Peyer's patch (tissue), 4 donors: ENCODE measurements around the gene KLHL29. TPM values are rescaled to one million over a fixed set of nuclear protein-coding genes. Genes with fewer than 3 reads are reported as not detected.

ENCODE experiments used
- DNase-seq, 3 donors: peaks; one replicate each; pipeline ENCODE4 v3.0.0-alpha.2; 2017 to 2019
- H3K27ac ChIP-seq, 4 donors: fragments of 200-600 bp; sonication (generic); one replicate each; pipeline ENCODE4 v1.5.1; 2016 to 2019
- H3K27me3 ChIP-seq, 2 donors: fragments of 200-600 bp; sonication (generic); one replicate each; pipeline ENCODE4 v1.5.1; 2019
- H3K36me3 ChIP-seq, 3 donors: fragments of 200-600 bp; sonication (generic); one replicate each; pipeline ENCODE4 v1.5.1; 2016 to 2019
- H3K4me1 ChIP-seq, 4 donors: fragments of 200-600 bp; sonication (generic); one replicate each; pipeline ENCODE4 v1.5.1; 2016 to 2019
- H3K4me3 ChIP-seq, 4 donors: fragments of 200-600 bp; sonication (generic); 1 replicate in 3 of 4; 2 replicates in 1 of 4; pipeline ENCODE4 v1.5.1; 2016 to 2019; ENCODE audit warnings: mild to moderate bottlenecking in 1 of 4
- H3K9me3 ChIP-seq, 4 donors: fragments of 200-600 bp; sonication (generic); one replicate each; pipeline ENCODE4 v1.5.1; 2016 to 2019; ENCODE audit warnings: mild to moderate bottlenecking in 1 of 4
- POLR2A ChIP-seq, 2 donors: fragments of 450-650 bp; IDR thresholded peaks; one replicate each; pipeline ENCODE4 v1.5.1; 2017; ENCODE audit warnings: antibody characterized with exemption in 2 of 2, mild to moderate bottlenecking in 2 of 2, moderate library complexity in 2 of 2
- total RNA-seq, 4 donors: library from RNA; depleted of rRNA; stranded (reverse); fragments of >200 nt; gene quantifications; one replicate each; pipeline ENCODE4 v1.1.0, GENCODE V29; 2016
- TF ChIP-seq, protein P1 (sequence below), 6 experiments: fragments of 450-650 bp in 4 of 6; fragments of 200-600 bp in 2 of 6; sonication (generic) in 1 of 6; IDR thresholded peaks; one replicate each; pipeline ENCODE4 v1.5.1; 2017 to 2019; ENCODE audit warnings: antibody characterized with exemption in 6 of 6, mild to moderate bottlenecking in 3 of 6, moderate library complexity in 1 of 6

The KLHL29 gene
- total RNA-seq, 4 donors from 2014 or later: 1.1 to 18.2 (median 5.0) TPM

DNA sequence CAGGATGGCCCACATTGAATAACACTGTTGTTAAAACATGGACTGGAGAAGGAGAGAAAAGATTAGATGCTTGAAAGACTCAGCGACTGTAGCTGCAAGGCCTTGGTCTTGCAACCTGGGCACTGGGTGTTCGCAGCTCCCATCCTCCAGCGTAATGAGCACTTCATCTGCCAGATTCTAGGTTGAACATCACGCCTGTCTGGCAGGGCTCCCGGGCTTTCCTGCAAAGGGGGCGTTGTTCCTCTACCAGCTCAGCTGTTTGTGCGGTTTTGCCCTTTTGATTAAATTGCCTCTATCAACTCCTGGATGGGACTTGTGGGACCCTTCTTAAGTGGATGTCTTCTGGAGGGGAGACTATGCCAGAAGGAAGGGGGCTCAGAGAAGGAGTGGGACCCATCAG is 215.4 kb downstream of the KLHL29 start:
- no peaks in the 10 kb centered on the region for H3K9me3 ChIP-seq
- TF ChIP-seq, protein P1, sequence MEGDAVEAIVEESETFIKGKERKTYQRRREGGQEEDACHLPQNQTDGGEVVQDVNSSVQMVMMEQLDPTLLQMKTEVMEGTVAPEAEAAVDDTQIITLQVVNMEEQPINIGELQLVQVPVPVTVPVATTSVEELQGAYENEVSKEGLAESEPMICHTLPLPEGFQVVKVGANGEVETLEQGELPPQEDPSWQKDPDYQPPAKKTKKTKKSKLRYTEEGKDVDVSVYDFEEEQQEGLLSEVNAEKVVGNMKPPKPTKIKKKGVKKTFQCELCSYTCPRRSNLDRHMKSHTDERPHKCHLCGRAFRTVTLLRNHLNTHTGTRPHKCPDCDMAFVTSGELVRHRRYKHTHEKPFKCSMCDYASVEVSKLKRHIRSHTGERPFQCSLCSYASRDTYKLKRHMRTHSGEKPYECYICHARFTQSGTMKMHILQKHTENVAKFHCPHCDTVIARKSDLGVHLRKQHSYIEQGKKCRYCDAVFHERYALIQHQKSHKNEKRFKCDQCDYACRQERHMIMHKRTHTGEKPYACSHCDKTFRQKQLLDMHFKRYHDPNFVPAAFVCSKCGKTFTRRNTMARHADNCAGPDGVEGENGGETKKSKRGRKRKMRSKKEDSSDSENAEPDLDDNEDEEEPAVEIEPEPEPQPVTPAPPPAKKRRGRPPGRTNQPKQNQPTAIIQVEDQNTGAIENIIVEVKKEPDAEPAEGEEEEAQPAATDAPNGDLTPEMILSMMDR (IDR thresholded peaks at IDR 0.05): no peak
- TF ChIP-seq POLR2A (IDR thresholded peaks at IDR 0.05): no peak
- no peaks in the 10 kb centered on the region for H3K27me3 ChIP-seq
- peak in 1 of 3 donors; percentile 37 for DNase-seq
- H3K27ac ChIP-seq: peak overlapping the region in 1 of 4 donors; percentile 83
- H3K4me1 ChIP-seq: no peaks in the 10 kb centered on the region
- H3K36me3 ChIP-seq: no peaks in the 10 kb centered on the region
- H3K4me3 ChIP-seq: no peak overlapping the region

DNA sequence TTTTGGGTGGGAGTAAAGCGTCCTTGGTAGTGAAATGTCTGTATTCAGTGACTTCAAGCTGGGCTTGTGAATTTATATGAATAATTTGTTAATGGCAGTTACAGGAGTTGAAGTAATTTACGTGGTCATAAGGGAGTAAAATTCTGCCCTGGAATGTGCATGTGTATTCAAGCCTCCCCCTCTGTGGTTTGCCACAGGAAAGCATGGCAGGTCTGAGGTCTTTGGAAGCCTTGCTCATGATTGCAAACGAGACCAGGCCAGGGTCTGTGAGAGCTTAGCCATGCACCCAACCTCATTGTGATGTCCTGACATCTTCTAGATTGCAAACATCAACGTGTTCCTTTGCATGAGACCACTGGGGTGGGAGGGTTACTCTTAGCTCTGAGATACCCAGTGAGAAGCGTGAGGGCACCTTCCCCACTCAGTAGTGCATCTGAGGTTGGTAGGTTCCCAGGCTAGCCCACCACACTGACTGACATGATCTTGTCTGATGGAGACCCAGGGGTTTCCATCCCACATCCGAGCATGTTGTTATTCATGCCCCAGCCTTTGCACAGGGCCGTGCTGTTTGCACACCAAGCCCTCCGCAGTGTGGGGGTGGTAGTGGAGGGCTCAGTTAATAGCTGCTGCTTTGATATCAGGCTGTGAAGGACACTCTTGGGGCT is 216.5 kb downstream of the KLHL29 start:
- peak in 1 of 3 donors; percentile 14 for DNase-seq
- Histone ChIP-seq H3K4me1 (no peaks in the 10 kb centered on the region), H3K9me3 (peaks cover 0 to under 1% (median 0%) of the 10 kb centered on the region in 4 donors), H3K27me3 (no peaks in the 10 kb centered on the region), H3K36me3 (no peaks in the 10 kb centered on the region), H3K4me3 (no peak overlapping the region), H3K27ac (peak overlapping the region in 1 of 4 donors; percentile 83)
- no peak for TF ChIP-seq POLR2A (IDR thresholded peaks at IDR 0.05)
- TF ChIP-seq, protein P1 (IDR thresholded peaks at IDR 0.05): no peak

DNA sequence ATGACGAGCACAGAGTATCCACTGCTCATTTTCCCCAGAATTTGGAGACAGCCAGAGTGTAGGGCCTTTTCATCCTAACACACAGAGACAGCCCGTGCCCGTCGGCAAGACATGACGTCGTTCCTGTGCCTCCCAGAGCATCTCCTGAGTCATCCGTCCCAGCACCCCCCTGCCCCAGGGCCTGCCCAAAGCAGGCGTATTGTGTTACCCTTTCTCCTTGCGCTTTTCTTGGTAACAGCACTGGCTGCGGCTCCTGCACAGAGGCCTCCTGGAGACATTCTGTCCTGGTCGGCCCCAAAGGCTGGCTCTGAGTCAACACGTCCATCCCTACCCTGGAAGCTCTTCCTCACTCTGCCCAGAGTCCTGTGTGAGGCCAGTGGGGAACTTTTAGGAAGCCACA is 217.1 kb downstream of the KLHL29 start:
- Histone ChIP-seq H3K9me3 (peaks cover 0 to 3% (median 0%) of the 10 kb centered on the region in 4 donors), H3K27ac (peak overlapping the region in 1 of 4 donors; percentile 83), H3K4me1 (no peaks in the 10 kb centered on the region), H3K27me3 (no peaks in the 10 kb centered on the region), H3K36me3 (no peaks in the 10 kb centered on the region), H3K4me3 (no peak overlapping the region)
- DNase-seq: peak in 1 of 3 donors; percentile 45
- TF ChIP-seq, protein P1 (IDR thresholded peaks at IDR 0.05): no peak
- no peak for TF ChIP-seq POLR2A (IDR thresholded peaks at IDR 0.05)

DNA sequence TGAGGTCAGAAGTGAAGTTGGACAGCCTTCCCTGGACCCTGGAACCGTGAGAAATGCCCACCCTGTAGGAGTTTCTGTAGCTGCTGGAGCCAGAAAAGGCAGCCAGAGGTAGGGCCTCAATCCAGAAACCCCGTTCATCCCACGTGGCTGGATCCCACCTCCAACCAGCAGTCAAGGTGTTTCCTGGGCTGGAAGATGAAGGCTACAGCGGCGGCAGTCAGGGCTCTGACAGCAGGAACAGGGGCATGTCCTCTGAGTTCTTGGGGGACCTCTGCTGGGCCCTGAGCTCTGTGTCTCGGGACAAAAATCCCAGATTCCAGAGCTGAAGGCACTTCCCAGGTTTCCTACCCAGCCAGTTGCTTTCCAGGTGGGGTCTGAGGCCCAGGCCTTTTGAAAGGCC is 218.2 kb downstream of the KLHL29 start:
- Histone ChIP-seq H3K4me1 (no peaks in the 10 kb centered on the region), H3K4me3 (no peak overlapping the region), H3K27ac (peak overlapping the region in 1 of 4 donors; percentile 83), H3K36me3 (no peaks in the 10 kb centered on the region), H3K9me3 (peaks cover 0 to 3% (median 0%) of the 10 kb centered on the region in 4 donors), H3K27me3 (no peaks in the 10 kb centered on the region)
- DNase-seq: peak in 1 of 3 donors; percentile 45
- no peak for TF ChIP-seq POLR2A (IDR thresholded peaks at IDR 0.05)
- TF ChIP-seq, protein P1 (IDR thresholded peaks at IDR 0.05): no peak

DNA sequence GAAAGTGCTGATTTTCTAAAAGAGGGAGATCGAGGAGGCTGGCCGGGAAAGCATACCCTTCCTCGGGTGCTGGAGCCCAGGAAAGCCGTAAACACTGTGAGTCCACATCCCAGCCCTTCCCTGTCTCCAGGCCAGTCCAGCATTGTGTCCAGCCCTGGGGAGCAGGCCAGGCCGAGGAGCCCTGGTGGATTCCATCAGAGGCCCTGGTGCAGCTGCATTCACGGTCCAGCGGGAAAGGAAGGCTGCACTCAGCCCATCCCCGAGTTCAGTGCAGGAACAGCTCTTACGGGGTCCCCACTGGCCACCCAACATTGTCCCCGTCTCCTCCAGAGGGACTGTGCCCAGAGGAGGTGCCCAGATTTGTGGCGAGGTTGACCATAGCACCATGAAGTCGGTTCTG is 218.6 kb downstream of the KLHL29 start:
- DNase-seq: peak in 1 of 3 donors; percentile 32
- Histone ChIP-seq H3K4me3 (no peak overlapping the region), H3K4me1 (no peaks in the 10 kb centered on the region), H3K27me3 (no peaks in the 10 kb centered on the region), H3K27ac (peak overlapping the region in 1 of 4 donors; percentile 83), H3K36me3 (no peaks in the 10 kb centered on the region), H3K9me3 (peaks cover 0 to 3% (median 0%) of the 10 kb centered on the region in 4 donors)
- TF ChIP-seq, protein P1 (IDR thresholded peaks at IDR 0.05): no peak
- no peak for TF ChIP-seq POLR2A (IDR thresholded peaks at IDR 0.05)
